Measurements from ENCODE around the gene ZFHX3.

Gene ZFHX3

DNA sequence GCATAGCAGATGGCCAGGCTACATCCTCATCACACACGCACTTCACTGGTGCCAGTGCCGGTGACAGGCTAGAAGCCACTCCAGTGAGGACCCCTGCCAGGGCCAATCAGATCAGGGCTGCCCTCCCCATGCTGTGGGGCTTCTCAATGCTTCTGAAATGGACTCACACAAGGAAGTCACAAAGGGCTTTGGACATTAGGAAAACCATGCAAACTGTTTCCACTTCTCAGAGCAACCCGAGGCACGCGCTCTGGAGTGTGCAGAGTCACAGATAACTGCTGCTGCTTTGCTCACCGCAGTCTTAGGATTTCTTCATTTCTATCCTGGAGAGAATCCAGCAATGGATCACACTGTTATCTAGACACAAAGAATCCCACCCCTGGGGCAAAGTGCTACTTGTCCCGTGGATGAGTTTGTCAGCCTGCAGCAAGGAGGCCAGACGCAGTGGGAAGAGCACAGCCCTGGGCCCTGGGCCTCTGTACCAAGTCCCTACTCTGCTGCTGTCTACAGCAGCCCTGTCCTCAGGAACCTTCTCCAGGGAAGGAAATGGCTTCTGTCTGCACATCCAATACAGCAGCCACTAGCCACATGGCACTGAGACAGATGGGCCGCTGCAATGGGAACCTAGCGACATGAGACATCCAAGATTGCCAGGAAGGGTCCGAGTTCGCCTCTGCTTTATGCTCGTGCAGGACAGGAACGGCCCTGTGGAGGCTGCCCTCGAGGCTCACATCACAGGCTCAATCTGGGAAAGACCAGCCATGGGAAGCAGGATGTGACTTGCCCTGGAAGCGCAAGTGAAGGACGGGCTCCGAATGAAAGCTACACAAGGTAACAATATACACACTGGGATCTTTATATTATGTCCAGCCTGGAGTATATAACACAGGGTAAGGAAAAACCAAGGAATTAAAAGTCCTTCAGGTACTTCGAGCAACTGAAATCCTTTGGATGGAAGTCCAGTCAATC is 169.3 kb downstream of the ZFHX3 start:
- no peak for DNase-seq (ENCODE audit: low read depth in 3 of 3)

DNA sequence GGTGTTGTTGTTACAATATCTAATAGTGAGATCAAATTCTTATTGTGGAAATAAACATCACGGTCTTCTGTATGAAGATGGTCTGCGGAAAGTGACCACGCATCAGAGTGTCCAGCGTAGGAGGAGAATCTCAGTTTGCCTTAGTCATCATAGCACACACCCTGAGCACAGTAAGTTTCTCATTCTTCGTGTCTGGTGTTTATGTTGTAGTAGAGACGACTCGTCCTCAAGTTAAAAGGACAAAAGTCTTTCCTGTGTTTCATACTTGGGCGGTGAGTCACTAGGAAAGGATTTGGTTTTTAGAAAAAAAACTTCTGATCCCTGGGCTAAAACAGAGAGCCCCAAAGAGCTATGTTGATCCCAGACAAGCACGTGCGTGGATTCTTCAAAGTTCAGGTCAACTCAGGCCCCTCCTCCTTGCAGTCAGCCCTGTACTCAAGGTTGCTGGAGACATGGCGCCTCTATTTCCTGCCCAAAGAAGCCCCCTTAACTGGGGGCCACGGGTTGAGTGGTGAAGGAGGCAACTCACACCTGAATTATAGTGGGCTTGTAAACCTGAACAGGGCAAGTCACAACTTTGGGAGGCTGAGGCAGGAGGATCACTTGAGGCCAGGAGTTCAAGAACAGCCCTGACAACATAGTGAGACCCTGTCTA is 170.4 kb downstream of the ZFHX3 start:
- no peak for DNase-seq (ENCODE audit: low read depth in 3 of 3)

- no peak for DNase-seq (ENCODE audit: low read depth in 3 of 3)
Observed at GRCh38 chr16:72876981-72877373, 171.0 kb downstream of the ZFHX3 start.

DNA sequence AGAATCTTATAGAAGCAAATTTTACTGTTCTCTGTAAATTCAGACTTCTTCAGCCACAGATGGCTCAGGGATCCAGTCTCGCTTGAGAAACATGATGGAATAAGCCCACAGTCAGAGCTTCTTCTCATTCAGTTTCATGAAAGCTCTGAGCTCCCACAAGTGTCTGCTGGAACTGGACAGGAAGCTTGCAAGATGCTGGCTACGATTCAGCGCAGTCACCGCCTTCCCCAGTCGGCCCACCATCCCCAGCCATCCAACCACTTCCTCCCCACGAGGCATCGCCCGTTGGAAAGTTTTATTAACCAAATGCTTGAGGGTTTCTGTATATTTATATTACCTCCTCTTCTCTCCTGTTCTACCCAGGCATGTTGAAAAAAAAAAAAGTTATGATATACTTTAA is 171.7 kb downstream of the ZFHX3 start:
- no peak for DNase-seq (ENCODE audit: low read depth in 3 of 3)

- DNase-seq (ENCODE audit: low read depth in 3 of 3): no peak
Observed at GRCh38 chr16:72875291-72876031, 172.5 kb downstream of the ZFHX3 start.

DNA sequence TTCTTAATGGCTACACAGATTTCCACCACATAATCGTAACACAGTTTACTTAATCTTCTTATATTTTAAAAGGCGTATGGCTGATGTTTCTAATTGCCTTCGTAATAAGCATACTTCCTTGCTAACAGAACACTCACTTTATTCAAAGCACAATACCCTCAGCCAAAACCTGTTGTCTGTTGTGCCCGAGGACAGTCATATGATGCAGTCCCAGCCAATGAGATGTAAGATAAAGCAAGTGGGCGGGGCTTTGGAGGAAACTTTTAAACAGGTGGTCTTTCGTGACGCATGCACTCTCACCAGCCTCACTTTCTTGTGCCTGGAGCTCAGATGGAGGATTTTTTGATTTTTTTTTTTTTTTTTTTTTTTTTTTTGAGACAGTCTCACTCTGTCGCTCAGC is 174.1 kb downstream of the ZFHX3 start:
- DNase-seq (ENCODE audit: low read depth in 3 of 3): no peak

GRCh38 chr16:72873044-72873443 is 174.9 kb downstream of the ZFHX3 start:
- DNase-seq (ENCODE audit: low read depth in 3 of 3): no peak

DNA sequence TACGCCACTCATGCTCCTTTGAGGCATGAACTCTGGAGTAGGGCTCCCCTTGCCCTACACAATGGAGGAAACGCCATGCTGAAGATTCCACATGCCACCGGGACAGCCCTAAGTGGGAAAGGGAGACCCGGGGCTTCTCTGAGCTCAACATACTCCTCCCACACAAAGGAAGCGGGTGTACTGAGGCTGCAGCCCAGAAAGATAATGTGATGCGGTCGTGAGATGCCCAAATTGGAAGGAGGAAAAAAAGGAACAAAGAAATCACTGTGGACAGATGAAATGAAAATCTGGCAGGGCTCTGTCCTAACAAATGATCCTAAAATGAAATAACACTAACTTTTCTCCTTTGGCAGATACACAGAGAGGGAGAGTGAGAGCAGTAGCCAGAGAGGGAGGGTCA is 182.1 kb downstream of the ZFHX3 start:
- no peak for DNase-seq (ENCODE audit: low read depth in 3 of 3)

- no peak for DNase-seq (ENCODE audit: low read depth in 3 of 3)
Observed at GRCh38 chr16:72865258-72865657, 182.7 kb downstream of the ZFHX3 start.

GRCh38 chr16:72864130-72864833 is 183.6 kb downstream of the ZFHX3 start:
- no peak for DNase-seq (ENCODE audit: low read depth in 3 of 3)

- no peak for DNase-seq (ENCODE audit: low read depth in 3 of 3)
Observed at GRCh38 chr16:72862090-72862489, 185.8 kb downstream of the ZFHX3 start.

GRCh38 chr16:72860726-72861562 is 187.0 kb downstream of the ZFHX3 start:
- no peak for DNase-seq (ENCODE audit: low read depth in 3 of 3)

DNA sequence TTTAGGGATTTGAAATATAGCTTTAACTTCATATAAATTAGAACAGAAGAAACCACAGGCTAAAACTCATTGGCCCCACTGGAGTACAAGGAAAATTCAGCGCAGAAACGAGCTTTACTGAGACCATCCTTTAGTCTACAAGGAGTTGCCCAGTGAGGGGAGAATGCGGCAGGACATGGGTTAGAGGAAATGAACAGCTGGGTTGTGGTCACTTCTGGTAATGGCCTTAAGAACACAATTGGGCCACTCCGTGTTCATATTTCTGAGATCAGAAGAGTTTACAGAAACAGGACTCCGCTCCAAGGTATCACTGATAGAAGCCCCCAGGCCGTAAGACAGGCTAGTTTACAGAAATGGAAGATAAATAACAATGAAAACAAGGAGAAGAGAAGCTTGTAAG is 188.3 kb downstream of the ZFHX3 start:
- no peak for DNase-seq (ENCODE audit: low read depth in 3 of 3)

GRCh38 chr16:72858665-72859493 is 189.0 kb downstream of the ZFHX3 start:
- no peak for DNase-seq (ENCODE audit: low read depth in 3 of 3)

GRCh38 chr16:72857834-72858664 is 189.9 kb downstream of the ZFHX3 start:
- no peak for DNase-seq (ENCODE audit: low read depth in 3 of 3)

GRCh38 chr16:72856797-72857196 is 191.1 kb downstream of the ZFHX3 start:
- DNase-seq (ENCODE audit: low read depth in 3 of 3): no peak

DNA sequence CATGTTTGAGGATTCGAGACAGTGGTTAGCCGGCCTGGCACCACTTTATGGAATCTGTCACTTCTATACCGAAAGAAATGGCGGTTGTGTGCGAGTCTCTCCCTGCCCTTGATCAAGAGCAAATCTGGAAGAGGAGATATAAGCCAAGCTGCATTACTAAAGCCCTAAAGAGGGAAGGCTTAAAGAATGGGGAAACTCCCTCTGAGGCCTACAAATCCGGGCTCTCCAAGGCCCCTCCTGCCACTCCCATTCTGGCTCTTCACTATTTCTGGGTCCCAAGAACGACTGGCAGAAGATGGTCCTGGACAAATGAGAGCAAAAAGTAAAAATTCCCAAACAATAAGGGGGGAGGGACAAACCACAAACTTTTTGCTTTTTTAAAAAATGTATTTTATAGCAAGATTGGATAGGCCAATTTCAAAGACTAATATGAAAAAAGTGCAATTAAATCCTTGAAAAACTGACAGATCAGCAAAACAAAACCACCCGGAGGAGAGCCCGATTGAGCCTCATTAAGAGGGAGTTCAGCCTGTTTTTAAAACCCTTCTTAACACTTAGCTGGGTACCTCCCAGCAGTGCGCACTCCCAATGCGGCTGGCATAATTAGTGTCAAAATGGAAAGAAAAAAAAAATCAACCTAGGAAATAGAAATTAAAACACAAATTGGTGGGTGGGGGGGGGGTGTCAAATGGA is 193.5 kb downstream of the ZFHX3 start:
- DNase-seq (ENCODE audit: low read depth in 3 of 3): no peak

GRCh38 chr16:72853575-72854266 is 194.2 kb downstream of the ZFHX3 start:
- no peak for DNase-seq (ENCODE audit: low read depth in 3 of 3)

All from stimulated activated CD4-positive, alpha-beta T cell treated with anti-CD3 and anti-CD28 coated beads, TNF-alpha, amount 100 ng/mL, for 4 hours (primary cell).